Caco-2 (cell line): ENCODE data around the gene RGS21. TPM values are rescaled to one million over a fixed set of nuclear protein-coding genes. Genes with fewer than 3 reads are reported as not detected.

ENCODE experiments used
- BruUV-seq: library from RNA; stranded (reverse); fragments of 400-500 nt; replicated peaks from 2 replicates; lab custom pipeline; 2021; lab: Mats Ljungman, UMichigan
- CTCF ChIA-PET: fragments of 300-600 bp; sonication (Branson Sonifier 250); formaldehyde crosslinking; loops from one replicate; lab custom pipeline; 2022; ENCODE audit warnings: antibody characterized with exemption; lab: Charles Lee
- POLR2A ChIA-PET: fragments of 300-600 bp; sonication (Branson Sonifier 250); formaldehyde crosslinking; loops from one replicate; lab custom pipeline; 2022; ENCODE audit warnings: antibody characterized with exemption; lab: Charles Lee
- DNase-seq, 2 experiments: peaks; one replicate each; pipeline versions ENCODE4 v3.0.0 to v3.0.0-alpha.2; 2020 to 2022
- H3K27me3 ChIP-seq: replicated peaks from 2 replicates; pipeline ENCODE4 v1.6.0; 2011; ENCODE audit warnings: low read length; ENCODE audit not compliant: control insufficient read depth, insufficient read depth
- H3K36me3 ChIP-seq: 2 replicates; pipeline ENCODE4 v1.5.1; 2011; ENCODE audit warnings: low read length; ENCODE audit not compliant: control insufficient read depth, insufficient read depth
- H3K4me1 ChIP-seq: fragments of 250-450 bp; sonication (Bioruptor Pico); 2 replicates; pipeline ENCODE4 v1.5.1; 2020; ENCODE audit warnings: mild to moderate bottlenecking
- H3K4me3 ChIP-seq: 2 replicates; pipeline ENCODE4 v1.5.1; 2011; ENCODE audit warnings: low read depth, mild to moderate bottlenecking, control low read depth, low read length
- H3K9me3 ChIP-seq: fragments of 250-450 bp; sonication (Bioruptor Pico); 2 replicates; pipeline ENCODE4 v1.5.1; 2020; ENCODE audit warnings: mild to moderate bottlenecking, moderate library complexity
- H3K27ac Mint-ChIP-seq: one replicate; pipeline ENCODE4 v1.8.0; 2022; ENCODE audit warnings: mixed read lengths; ENCODE audit not compliant: unreplicated experiment
- H3K27me3 Mint-ChIP-seq: one replicate; pipeline ENCODE4 v1.8.0; 2022; ENCODE audit warnings: mixed read lengths; ENCODE audit not compliant: insufficient read depth, unreplicated experiment
- H3K36me3 Mint-ChIP-seq: one replicate; pipeline ENCODE4 v1.8.0; 2022; ENCODE audit warnings: mild to moderate bottlenecking, mixed read lengths; ENCODE audit not compliant: insufficient read depth, unreplicated experiment
- H3K4me1 Mint-ChIP-seq: one replicate; pipeline ENCODE4 v1.8.0; 2022; ENCODE audit warnings: low read depth, mixed read lengths; ENCODE audit not compliant: unreplicated experiment
- H3K4me3 Mint-ChIP-seq: one replicate; pipeline ENCODE4 v1.8.0; 2022; ENCODE audit warnings: mild to moderate bottlenecking, moderate library complexity, mixed read lengths; ENCODE audit not compliant: unreplicated experiment
- H3K9me3 Mint-ChIP-seq: one replicate; pipeline ENCODE4 v1.8.0; 2022; ENCODE audit warnings: mixed read lengths; ENCODE audit not compliant: unreplicated experiment
- CTCF ChIP-seq, 2 experiments: fragments of 200-600 bp in 1 of 2; IDR thresholded peaks; 1 replicate in 1 of 2; 2 replicates in 1 of 2; pipeline versions ENCODE4 v1.5.1 to v1.8.0; 2011 to 2022; ENCODE audit warnings: antibody characterized with exemption in 1 of 2, control low read depth in 1 of 2, inconsistent platforms in 1 of 2, low read depth in 1 of 2, low read length in 1 of 2, mild to moderate bottlenecking in 1 of 2, moderate library complexity in 1 of 2; ENCODE audit not compliant: insufficient read depth in 1 of 2, severe bottlenecking in 1 of 2, unreplicated experiment in 1 of 2
- intact Hi-C: fragments of 100-400 bp; cut with micrococcal nuclease; formaldehyde crosslinking; loops from one replicate; pipeline ENCODE4 v1.10.0; 2022; ENCODE audit not compliant: unreplicated experiment
- total RNA-seq: library from RNA; stranded (reverse); gene quantifications from 2 replicates; pipeline ENCODE4 v1.2.3, GENCODE V29; 2022

The RGS21 gene
- total RNA-seq, 1 experiment from 2014 or later = not detected

GRCh38 chr1:192395211-192395610 lies 78.4 kb downstream of the RGS21 start:
- Histone ChIP-seq H3K9me3 (no peaks in the 10 kb centered on the region), H3K4me3 (no peak overlapping the region), H3K36me3 (no peaks in the 10 kb centered on the region), H3K4me1 (no peaks in the 10 kb centered on the region), H3K27me3 (no peaks in the 10 kb centered on the region)
- Mint-ChIP-seq H3K27me3 (peaks cover 2% of the 10 kb centered on the region), H3K4me3 (no peak overlapping the region), H3K36me3 (no peaks in the 10 kb centered on the region), H3K9me3 (no peaks in the 10 kb centered on the region), H3K4me1 (no peaks in the 10 kb centered on the region), H3K27ac (no peak overlapping the region)
- no TSS peak for BruUV-seq
- intact Hi-C loops = no loop called here
- CTCF ChIA-PET = no interaction called here
- DNase-seq = no peak
- POLR2A ChIA-PET = no interaction called here
- TF ChIP-seq CTCF (IDR thresholded peaks at IDR 0.05; ENCODE audit: insufficient read depth in 1 of 2, low read depth in 1 of 2, low read length in 1 of 2, severe bottlenecking in 1 of 2, unreplicated experiment in 1 of 2) = no peak

GRCh38 chr1:192395895-192396294 lies 79.1 kb downstream of the RGS21 start:
- Mint-ChIP-seq H3K9me3 (no peaks in the 10 kb centered on the region), H3K27ac (no peak overlapping the region), H3K27me3 (peaks cover 2% of the 10 kb centered on the region), H3K4me3 (no peak overlapping the region), H3K4me1 (no peaks in the 10 kb centered on the region), H3K36me3 (no peaks in the 10 kb centered on the region)
- Histone ChIP-seq H3K4me3 (no peak overlapping the region), H3K4me1 (no peaks in the 10 kb centered on the region), H3K9me3 (no peaks in the 10 kb centered on the region), H3K27me3 (no peaks in the 10 kb centered on the region), H3K36me3 (no peaks in the 10 kb centered on the region)
- intact Hi-C loops = no loop called here
- POLR2A ChIA-PET = no interaction called here
- no TSS peak for BruUV-seq
- CTCF ChIA-PET = no interaction called here
- no peak for TF ChIP-seq CTCF (IDR thresholded peaks at IDR 0.05; ENCODE audit: insufficient read depth in 1 of 2, low read depth in 1 of 2, low read length in 1 of 2, severe bottlenecking in 1 of 2, unreplicated experiment in 1 of 2)
- no peak for DNase-seq

GRCh38 chr1:192399161-192399560 lies 82.4 kb downstream of the RGS21 start:
- intact Hi-C loops = no loop called here
- Histone ChIP-seq H3K27me3 (no peaks in the 10 kb centered on the region), H3K36me3 (no peaks in the 10 kb centered on the region), H3K4me1 (peaks cover 17% of the 10 kb centered on the region), H3K4me3 (no peak overlapping the region), H3K9me3 (no peaks in the 10 kb centered on the region)
- no peak for DNase-seq
- POLR2A ChIA-PET = no interaction called here
- H3K4me3 Mint-ChIP-seq = no peak overlapping the region
- H3K36me3 Mint-ChIP-seq = no peaks in the 10 kb centered on the region
- CTCF ChIA-PET = no interaction called here
- H3K4me1 Mint-ChIP-seq = peaks cover 6% of the 10 kb centered on the region
- H3K9me3 Mint-ChIP-seq = no peaks in the 10 kb centered on the region
- no peak for TF ChIP-seq CTCF (IDR thresholded peaks at IDR 0.05; ENCODE audit: insufficient read depth in 1 of 2, low read depth in 1 of 2, low read length in 1 of 2, severe bottlenecking in 1 of 2, unreplicated experiment in 1 of 2)
- H3K27ac Mint-ChIP-seq = no peak overlapping the region
- no peaks in the 10 kb centered on the region for H3K27me3 Mint-ChIP-seq
- no TSS peak for BruUV-seq
